ENCODE measurements around the gene CAGE1.
"Not testable (repeated sequence)": the region's sequence is repeated elsewhere in the genome, so short reads cannot be mapped to it uniquely, and the experiment has no call there.

Gene CAGE1

GRCh38 chr6:7334685-7335084 is 54.9 kb downstream of the CAGE1 start:
- no peak for DNase-seq

GRCh38 chr6:7332090-7332745 is 57.3 kb downstream of the CAGE1 start:
- no peak for DNase-seq

- no peak for DNase-seq
Measured at GRCh38 chr6:7331452-7331851, 58.1 kb downstream of the CAGE1 start.

GRCh38 chr6:7328243-7328642 is 61.3 kb downstream of the CAGE1 start:
- no peak for DNase-seq

GRCh38 chr6:7325750-7326149 is 63.8 kb downstream of the CAGE1 start:
- no peak for DNase-seq

GRCh38 chr6:7324520-7324919 is 65.0 kb downstream of the CAGE1 start:
- no peak for DNase-seq

GRCh38 chr6:7323074-7323473 is 66.5 kb downstream of the CAGE1 start:
- DNase-seq, result no peak

GRCh38 chr6:7321866-7322265 is 67.7 kb downstream of the CAGE1 start:
- not testable (repeated sequence) for DNase-seq

GRCh38 chr6:7319406-7319805 is 70.1 kb downstream of the CAGE1 start:
- not testable (repeated sequence) for DNase-seq

- DNase-seq, result no peak
Measured at GRCh38 chr6:7317538-7317937, 72.0 kb downstream of the CAGE1 start.

GRCh38 chr6:7316658-7317533 is 72.6 kb downstream of the CAGE1 start:
- DNase-seq, result no peak

GRCh38 chr6:7315948-7316365 is 73.6 kb downstream of the CAGE1 start:
- DNase-seq, result no peak

GRCh38 chr6:7315087-7315947 is 74.2 kb downstream of the CAGE1 start:
- DNase-seq, result not testable (repeated sequence)

- DNase-seq, result no peak
Measured at GRCh38 chr6:7314414-7314813, 75.1 kb downstream of the CAGE1 start.

GRCh38 chr6:7313505-7314165 is 75.9 kb downstream of the CAGE1 start:
- no peak for DNase-seq

GRCh38 chr6:7312616-7313504 is 76.7 kb downstream of the CAGE1 start, which contains the start of gene SSR1:
SSR1 (minus strand) TSS chr6:7313199; CDS start chr6:7313120, 79 bp downstream.
- DNase-seq, result peak; percentile 77

- no peak for DNase-seq
Measured at GRCh38 chr6:7311917-7312615, 77.5 kb downstream of the CAGE1 start.

- DNase-seq, result no peak
Measured at GRCh38 chr6:7311176-7311575, 78.4 kb downstream of the CAGE1 start.

- DNase-seq, result no peak
Measured at GRCh38 chr6:7309050-7309449, 80.5 kb downstream of the CAGE1 start.

GRCh38 chr6:7307533-7307932 is 82.0 kb downstream of the CAGE1 start:
- no peak for DNase-seq

- no peak for DNase-seq
Measured at GRCh38 chr6:7304821-7305220, 84.7 kb downstream of the CAGE1 start.

Data from NCI-H187 treated with DMSO at 0.1 percent for 48 hours (cell line).